Mononuclear cell (primary cell): ENCODE measurements around the gene NDUFS2. TPM values are rescaled to one million over a fixed set of nuclear protein-coding genes. Genes with fewer than 3 reads are reported as not detected.
"Not testable (repeated sequence)": the region's sequence is repeated elsewhere in the genome, so short reads cannot be mapped to it uniquely, and the experiment has no call there.

Experiments
- H3K27me3 ChIP-seq: 2 replicates; pipeline ENCODE4 v1.6.0; 2011; ENCODE audit warnings: low read length, control low read depth; ENCODE audit not compliant: insufficient read depth
- H3K4me1 ChIP-seq: 2 replicates; pipeline ENCODE4 v1.5.1; 2011; ENCODE audit warnings: mild to moderate bottlenecking, low read length, control low read depth; ENCODE audit not compliant: insufficient read depth
- H3K4me3 ChIP-seq: 2 replicates; pipeline ENCODE4 v1.5.1; 2011; ENCODE audit warnings: mild to moderate bottlenecking, low read length, moderate library complexity
- H3K9me3 ChIP-seq: 2 replicates; pipeline ENCODE4 v1.5.1; 2011; ENCODE audit warnings: low read depth, mild to moderate bottlenecking, control low read depth, low read length
- total RNA-seq: library from RNA; depleted of rRNA; stranded (reverse); fragments of >200 nt; gene quantifications from one replicate; pipeline ENCODE4 v1.2.3, GENCODE V29; 2012

The NDUFS2 gene
- total RNA-seq, 1 donor = 38.0 TPM

DNA sequence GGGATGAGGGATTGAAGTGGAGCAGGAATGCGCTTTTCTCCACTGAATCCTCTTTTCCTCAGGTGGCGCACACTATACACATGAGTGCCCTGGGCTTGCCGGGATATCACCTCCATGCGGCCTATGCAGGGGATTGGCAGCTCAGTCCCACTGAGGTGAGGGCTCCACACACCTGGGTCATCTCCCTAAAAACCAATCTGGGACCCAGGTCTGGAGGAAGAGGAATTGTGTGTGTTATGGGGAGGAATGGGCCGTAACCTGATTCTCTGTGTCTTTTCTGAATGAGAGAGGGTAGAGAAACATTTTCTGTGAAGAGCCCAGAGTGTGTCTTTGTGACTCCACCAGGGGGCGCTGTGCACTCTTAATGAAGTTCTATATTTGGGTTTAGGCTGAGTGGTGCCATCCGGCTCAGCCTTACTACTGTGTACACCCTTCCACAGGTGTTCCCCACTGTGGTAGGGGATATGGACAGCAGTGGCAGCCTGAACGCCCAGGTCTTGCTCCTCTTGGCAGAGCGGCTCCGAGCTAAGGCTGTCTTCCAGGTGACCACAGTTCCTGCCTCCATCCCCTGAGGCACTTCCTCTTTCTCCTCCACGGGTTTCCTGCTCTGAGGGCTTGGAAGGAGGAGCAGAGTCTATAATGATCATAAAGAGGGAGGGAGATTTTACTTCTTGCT, 25.2 kb downstream of the NDUFS2 start:
- H3K4me3 ChIP-seq = peak overlapping the region; percentile 18
- H3K27me3 ChIP-seq = no peaks in the 10 kb centered on the region
- peaks cover 42% of the 10 kb centered on the region for H3K4me1 ChIP-seq
- no peaks in the 10 kb centered on the region for H3K9me3 ChIP-seq

DNA sequence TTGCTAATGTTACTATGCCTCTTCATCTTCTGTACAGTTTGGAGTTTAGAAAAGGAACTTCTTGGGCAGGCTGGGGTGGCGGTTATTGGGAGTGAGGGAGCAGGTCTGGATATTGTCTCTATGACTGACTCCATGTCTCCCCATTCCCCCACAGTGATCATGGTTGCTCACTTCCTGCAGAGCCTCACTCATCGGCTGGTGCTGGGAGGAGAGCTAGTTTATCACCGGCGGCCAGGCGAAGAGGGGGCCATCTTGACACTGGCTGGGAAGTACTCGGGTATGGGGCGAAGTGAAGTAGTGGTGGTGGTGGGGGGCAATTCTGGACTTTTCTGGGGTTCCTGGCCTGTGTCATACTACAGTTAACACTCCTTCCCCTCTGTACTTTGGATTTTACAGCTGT, 25.9 kb downstream of the NDUFS2 start:
- H3K4me3 ChIP-seq = no peak overlapping the region

DNA sequence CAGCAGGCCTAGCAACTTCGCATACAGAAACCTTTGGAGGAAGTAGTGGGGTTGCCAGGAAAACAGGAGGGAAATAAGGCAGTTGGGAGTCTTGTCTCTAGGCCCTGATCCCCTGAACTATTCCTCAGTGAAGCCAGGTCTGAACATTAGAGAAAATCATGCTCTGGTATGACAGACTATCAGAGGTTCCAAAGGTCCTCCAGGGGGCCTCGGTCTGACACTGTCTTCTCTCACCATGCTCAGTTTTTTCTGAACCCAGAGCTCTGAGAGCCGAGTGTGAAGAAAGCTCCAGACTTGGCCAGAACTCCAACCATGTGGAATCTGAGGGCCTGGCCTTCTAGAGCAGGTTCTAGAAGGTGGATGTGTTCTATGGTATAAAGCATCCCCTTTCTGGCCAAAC, 27.7 kb downstream of the NDUFS2 start:
- Histone ChIP-seq H3K4me3 (no peak overlapping the region), H3K27me3 (no peaks in the 10 kb centered on the region), H3K9me3 (no peaks in the 10 kb centered on the region), H3K4me1 (peaks cover 34% of the 10 kb centered on the region)

More for the DNA sequence above, 25.9 kb downstream of the NDUFS2 start:
- Histone ChIP-seq H3K9me3 (no peaks in the 10 kb centered on the region), H3K27me3 (no peaks in the 10 kb centered on the region), H3K4me1 (peaks cover 42% of the 10 kb centered on the region)

DNA sequence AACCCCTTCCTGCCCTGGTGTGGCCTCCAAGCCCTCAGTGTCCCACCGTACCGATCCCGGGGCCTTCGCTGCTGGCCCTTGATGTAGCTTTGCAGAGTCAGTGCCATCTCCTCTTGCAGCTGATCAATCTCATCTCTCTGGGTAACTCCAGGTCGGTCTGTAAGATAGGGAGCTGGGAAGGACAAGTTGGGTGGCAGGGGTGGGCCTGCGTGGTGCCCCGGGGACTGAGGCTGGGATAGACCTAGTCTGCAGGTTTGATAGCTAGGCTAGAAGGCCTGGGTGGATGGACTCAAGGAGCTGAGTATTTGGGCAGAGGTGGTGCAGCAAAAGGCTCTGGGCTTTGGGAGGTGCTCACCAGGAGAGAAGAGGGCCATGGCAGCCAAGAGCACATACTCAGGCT, 28.6 kb downstream of the NDUFS2 start:
- H3K4me3 ChIP-seq = no peak overlapping the region
- no peaks in the 10 kb centered on the region for H3K27me3 ChIP-seq
- H3K4me1 ChIP-seq = peaks cover 27% of the 10 kb centered on the region
- no peaks in the 10 kb centered on the region for H3K9me3 ChIP-seq

- Histone ChIP-seq H3K4me1 (peaks cover 4% of the 10 kb centered on the region), H3K9me3 (no peaks in the 10 kb centered on the region), H3K4me3 (no peak overlapping the region), H3K27me3 (no peaks in the 10 kb centered on the region)
Measured at GRCh38 chr1:161233102-161233501, 30.9 kb downstream of the NDUFS2 start.

DNA sequence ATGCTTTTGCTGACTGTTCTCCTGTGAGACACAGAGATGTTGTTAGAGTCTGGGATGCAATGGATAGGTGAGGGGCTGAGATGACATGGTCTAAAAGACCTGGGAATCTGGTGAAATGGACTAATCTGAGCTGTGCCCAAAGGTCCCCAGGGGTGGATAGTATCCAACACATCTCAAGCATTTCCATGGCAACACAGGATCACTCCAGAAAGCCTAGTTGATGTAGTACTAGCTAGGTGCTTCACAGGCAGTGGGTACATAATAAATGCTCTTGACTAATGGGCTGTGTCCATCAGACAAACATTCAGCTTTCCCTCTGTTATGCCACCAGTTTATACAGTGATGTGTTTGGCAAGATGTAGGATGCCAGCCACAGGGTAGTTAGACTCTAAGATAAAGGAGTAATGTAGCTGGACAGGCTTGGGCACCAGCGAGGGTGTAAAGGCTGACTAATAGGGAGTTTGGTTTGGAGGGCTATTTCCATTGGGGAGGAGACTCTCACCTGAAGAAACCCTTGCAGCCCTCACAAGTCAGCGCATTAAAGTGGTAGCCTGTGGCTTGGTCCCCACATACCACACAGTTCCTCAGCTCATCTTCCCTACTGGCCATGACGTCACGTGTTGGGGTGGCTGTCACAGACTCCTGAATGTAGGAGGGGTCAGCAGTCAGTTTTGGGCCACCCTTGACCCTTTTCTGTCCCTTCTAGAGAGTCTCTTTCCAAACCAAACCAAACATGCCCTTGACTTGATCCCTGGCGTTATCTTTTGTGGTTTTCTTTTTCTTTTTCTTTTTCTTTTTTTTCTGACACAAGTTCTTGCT, 34.0 kb downstream of the NDUFS2 start:
- H3K9me3 ChIP-seq = no peaks in the 10 kb centered on the region
- H3K4me1 ChIP-seq = no peaks in the 10 kb centered on the region
- no peak overlapping the region for H3K4me3 ChIP-seq
- no peaks in the 10 kb centered on the region for H3K27me3 ChIP-seq

DNA sequence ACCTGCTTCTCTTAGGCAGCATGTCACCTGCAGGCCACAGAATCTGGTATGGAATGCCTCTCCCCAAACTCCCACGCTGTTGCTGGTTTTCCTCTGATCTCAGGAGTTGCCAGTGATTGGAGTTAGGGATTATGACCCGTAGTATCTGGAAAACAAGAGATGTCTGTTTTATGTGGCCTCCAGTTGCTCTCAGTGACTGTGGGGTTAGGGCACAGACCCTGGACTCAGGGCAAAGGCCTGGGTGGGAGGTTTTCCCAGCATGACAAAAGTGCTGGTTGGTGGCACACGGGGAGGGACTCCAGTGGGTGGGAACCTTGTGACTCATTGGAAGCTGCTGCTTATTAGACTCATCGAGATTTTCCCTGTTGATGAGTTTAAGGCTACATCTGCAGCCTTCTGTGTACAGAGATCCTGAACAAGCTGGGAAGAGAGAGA, 35.9 kb downstream of the NDUFS2 start, which contains the start of gene NR1I3:
Gene NR1I3 (minus strand): TSS at position 165 of the 435 bp plus-strand sequence. CDS start 1,638 bp downstream, outside the sequence.
- H3K9me3 ChIP-seq = no peaks in the 10 kb centered on the region
- H3K27me3 ChIP-seq = no peaks in the 10 kb centered on the region
- peaks cover 10% of the 10 kb centered on the region for H3K4me1 ChIP-seq
- H3K4me3 ChIP-seq = no peak within 1 kb of the TSS

GRCh38 chr1:161241682-161242081, 39.5 kb downstream of the NDUFS2 start:
- H3K4me1 ChIP-seq = peaks cover 10% of the 10 kb centered on the region
- H3K27me3 ChIP-seq = no peaks in the 10 kb centered on the region
- no peak overlapping the region for H3K4me3 ChIP-seq
- H3K9me3 ChIP-seq = no peaks in the 10 kb centered on the region

DNA sequence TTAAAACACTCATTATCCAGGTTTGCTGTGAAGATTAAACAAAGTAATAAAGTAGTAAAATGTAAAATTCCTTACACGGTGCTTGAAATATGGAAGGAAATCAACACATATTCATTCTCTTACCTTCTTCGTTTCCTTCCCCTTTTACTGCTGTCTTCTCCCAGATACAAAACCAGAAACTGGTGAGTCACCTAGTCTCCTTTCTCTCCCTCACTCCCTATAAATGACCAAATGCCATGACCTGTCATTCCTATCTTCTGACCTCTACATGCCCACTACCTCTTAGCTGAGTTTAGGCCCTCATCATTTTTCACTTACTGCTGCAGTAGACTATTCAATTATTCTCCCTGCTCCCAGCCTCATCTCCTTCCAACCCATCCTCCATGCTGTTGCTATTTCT, 40.1 kb downstream of the NDUFS2 start:
- Histone ChIP-seq H3K9me3 (no peaks in the 10 kb centered on the region), H3K27me3 (no peaks in the 10 kb centered on the region), H3K4me3 (no peak overlapping the region), H3K4me1 (peaks cover 10% of the 10 kb centered on the region)

GRCh38 chr1:161244888-161245287, 42.7 kb downstream of the NDUFS2 start:
- Histone ChIP-seq H3K9me3 (no peaks in the 10 kb centered on the region), H3K4me1 (peaks cover 10% of the 10 kb centered on the region), H3K27me3 (no peaks in the 10 kb centered on the region), H3K4me3 (no peak overlapping the region)

DNA sequence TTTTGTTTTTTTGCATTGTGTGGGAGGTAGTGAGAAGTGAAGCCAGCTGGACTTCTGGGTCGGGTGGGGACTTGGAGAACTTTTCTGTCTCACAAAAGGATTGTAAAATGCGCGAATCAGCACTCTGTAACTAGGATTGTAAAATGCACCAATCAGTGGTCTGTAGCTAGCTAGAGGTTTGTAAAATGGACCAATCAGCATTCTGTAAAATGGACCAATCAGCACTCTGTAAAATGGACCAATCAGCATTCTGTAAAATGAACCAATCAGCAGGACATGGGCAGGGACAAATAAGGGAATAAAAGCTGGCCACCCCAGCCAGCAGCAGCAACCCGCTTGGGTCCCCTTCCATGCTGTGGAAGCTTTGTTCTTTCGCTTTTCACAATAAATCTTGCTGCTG, 47.9 kb downstream of the NDUFS2 start:
- not testable (repeated sequence) for H3K4me3 ChIP-seq, H3K4me1 ChIP-seq, H3K9me3 ChIP-seq, H3K27me3 ChIP-seq

- H3K9me3 ChIP-seq = no peaks in the 10 kb centered on the region
- H3K4me1 ChIP-seq = no peaks in the 10 kb centered on the region
- H3K27me3 ChIP-seq = no peaks in the 10 kb centered on the region
- no peak overlapping the region for H3K4me3 ChIP-seq
Measured at GRCh38 chr1:161250829-161251228, 48.7 kb downstream of the NDUFS2 start.

GRCh38 chr1:161251579-161251978, 49.4 kb downstream of the NDUFS2 start:
- H3K27me3 ChIP-seq = no peaks in the 10 kb centered on the region
- H3K4me3 ChIP-seq = no peak overlapping the region
- H3K4me1 ChIP-seq = no peaks in the 10 kb centered on the region
- H3K9me3 ChIP-seq = peaks cover under 1% of the 10 kb centered on the region

DNA sequence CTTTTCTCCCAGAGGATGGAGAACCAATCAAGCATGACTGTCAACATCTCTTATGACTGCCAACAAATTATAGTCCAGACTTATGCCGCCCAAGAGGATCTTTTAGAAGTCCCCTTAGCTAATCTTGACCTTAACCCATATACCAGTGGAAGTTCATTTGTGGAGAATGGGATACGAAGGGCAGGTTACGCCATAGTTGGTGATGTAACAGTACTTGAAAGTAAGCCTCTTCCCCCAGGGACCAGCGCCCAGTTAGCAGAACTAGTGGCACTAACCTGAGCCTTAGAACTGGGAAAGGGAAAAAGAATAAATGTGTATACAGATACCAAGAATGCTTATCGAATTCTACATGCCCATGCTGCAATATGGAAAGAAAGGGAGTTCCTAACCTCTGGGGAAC, 53.1 kb downstream of the NDUFS2 start:
- H3K9me3 ChIP-seq, H3K4me3 ChIP-seq, H3K4me1 ChIP-seq: not testable (repeated sequence)
- peaks cover 34% of the 10 kb centered on the region for H3K27me3 ChIP-seq

- peaks cover 41% of the 10 kb centered on the region for H3K27me3 ChIP-seq
- not testable (repeated sequence) for H3K4me3 ChIP-seq, H3K9me3 ChIP-seq, H3K4me1 ChIP-seq
Measured at GRCh38 chr1:161255955-161256520, 53.9 kb downstream of the NDUFS2 start.
